ENCODE results near the gene WIPF1.

- TF ChIP-seq CTCF (IDR thresholded peaks at IDR 0.05; ENCODE audit: low read depth, low read length, poor library complexity, severe bottlenecking) (no peak), EZH2phosphoT487 (IDR thresholded peaks at IDR 0.05; ENCODE audit: borderline replicate concordance, low read length) (no peak)
Observed at GRCh38 chr2:174587579-174587978, 10.0 kb downstream of the WIPF1 start.
